ENCODE results near the gene ARSA.
A peak's percentile ranks its signal among the peaks of the same experiment; 100 is the strongest.

Gene ARSA

GRCh38 chr22:50581950-50582492 is 45.9 kb downstream of the ARSA start:
- Histone ChIP-seq H3K4me3 (ENCODE audit: low read length) (peak overlapping the region; percentile 88), H3K27me3 (ENCODE audit: insufficient read depth, low read length) (0 out of 2 replicates have a peak, but pooled peaks cover 4% of the 10 kb centered on the region), H3K27ac (ENCODE audit: low read depth, low read length) (peak overlapping the region; percentile 100), H3K9me3 (ENCODE audit: insufficient read depth, low read depth, low read length) (no peaks in the 10 kb centered on the region), H3K4me1 (ENCODE audit: insufficient read depth, low read length) (peaks cover 6% of the 10 kb centered on the region; the same call in 1 of the 2 replicates), H3K9ac (ENCODE audit: low read depth, low read length) (peak overlapping the region; percentile 93), H3K36me3 (ENCODE audit: insufficient read depth, low read length) (peaks cover 26% of the 10 kb centered on the region)
- 8% methylated on average over 39 of the region's 39 CpGs for WGBS

- peaks cover 6% of the 10 kb centered on the region; the same call in 1 of the 2 replicates for H3K4me1 ChIP-seq (ENCODE audit: insufficient read depth, low read length)
- peak overlapping the region; percentile 88 for H3K4me3 ChIP-seq (ENCODE audit: low read length)
- 0 out of 2 replicates have a peak, but pooled peaks cover 4% of the 10 kb centered on the region for H3K27me3 ChIP-seq (ENCODE audit: insufficient read depth, low read length)
- H3K36me3 ChIP-seq (ENCODE audit: insufficient read depth, low read length) = peaks cover 27% of the 10 kb centered on the region
- no peaks in the 10 kb centered on the region for H3K9me3 ChIP-seq (ENCODE audit: insufficient read depth, low read depth, low read length)
- H3K27ac ChIP-seq (ENCODE audit: low read depth, low read length) = no peak overlapping the region
- 93% methylated on average over 22 of the region's 22 CpGs for WGBS
- H3K9ac ChIP-seq (ENCODE audit: low read depth, low read length) = peak overlapping the region; percentile 93; the same call in 1 of the 2 replicates
These were observed 46.7 kb downstream of the ARSA start for GRCh38 chr22:50581031-50581949.

- Histone ChIP-seq H3K9me3 (ENCODE audit: insufficient read depth, low read depth, low read length) (no peaks in the 10 kb centered on the region), H3K4me1 (ENCODE audit: insufficient read depth, low read length) (peaks cover 6% of the 10 kb centered on the region; the same call in 1 of the 2 replicates), H3K27ac (ENCODE audit: low read depth, low read length) (no peak overlapping the region), H3K36me3 (ENCODE audit: insufficient read depth, low read length) (peaks cover 35% of the 10 kb centered on the region), H3K9ac (ENCODE audit: low read depth, low read length) (no peak overlapping the region), H3K27me3 (ENCODE audit: insufficient read depth, low read length) (no peaks in the 10 kb centered on the region), H3K4me3 (ENCODE audit: low read length) (no peak overlapping the region)
- 97% methylated on average over 3 of the region's 4 CpGs for WGBS
These were observed 48.2 kb downstream of the ARSA start for GRCh38 chr22:50579752-50580151.

- Histone ChIP-seq H3K27me3 (ENCODE audit: insufficient read depth, low read length) (no peaks in the 10 kb centered on the region), H3K9me3 (ENCODE audit: insufficient read depth, low read depth, low read length) (no peaks in the 10 kb centered on the region), H3K9ac (ENCODE audit: low read depth, low read length) (no peak overlapping the region), H3K4me1 (ENCODE audit: insufficient read depth, low read length) (peaks cover 2% of the 10 kb centered on the region; the same call in 1 of the 2 replicates), H3K36me3 (ENCODE audit: insufficient read depth, low read length) (peaks cover 41% of the 10 kb centered on the region), H3K4me3 (ENCODE audit: low read length) (no peak overlapping the region), H3K27ac (ENCODE audit: low read depth, low read length) (no peak overlapping the region)
- WGBS = 94% methylated on average over 8 of the region's 8 CpGs
These were observed 49.1 kb downstream of the ARSA start for GRCh38 chr22:50578776-50579310.

GRCh38 chr22:50577987-50578775 is 49.8 kb downstream of the ARSA start, which contains the start of gene CPT1B:
TSS of gene CPT1B (minus strand) at chr22:50578427. CDS start at chr22:50577915, 512 bp downstream.
- Histone ChIP-seq H3K4me3 (ENCODE audit: low read length) (no peak within 1 kb of the TSS), H3K27ac (ENCODE audit: low read depth, low read length) (no peak within 1 kb of the TSS), H3K27me3 (ENCODE audit: insufficient read depth, low read length) (no peaks in the 10 kb centered on the region), H3K9me3 (ENCODE audit: insufficient read depth, low read depth, low read length) (no peaks in the 10 kb centered on the region), H3K9ac (ENCODE audit: low read depth, low read length) (no peak within 1 kb of the TSS), H3K4me1 (ENCODE audit: insufficient read depth, low read length) (no peaks in the 10 kb centered on the region), H3K36me3 (ENCODE audit: insufficient read depth, low read length) (peaks cover 45% of the 10 kb centered on the region)
- WGBS = 94% methylated on average over 63 of the region's 63 CpGs

- Histone ChIP-seq H3K9ac (ENCODE audit: low read depth, low read length) (no peak overlapping the region), H3K9me3 (ENCODE audit: insufficient read depth, low read depth, low read length) (no peaks in the 10 kb centered on the region), H3K27me3 (ENCODE audit: insufficient read depth, low read length) (no peaks in the 10 kb centered on the region), H3K4me1 (ENCODE audit: insufficient read depth, low read length) (no peaks in the 10 kb centered on the region), H3K4me3 (ENCODE audit: low read length) (no peak overlapping the region), H3K36me3 (ENCODE audit: insufficient read depth, low read length) (peaks cover 48% of the 10 kb centered on the region), H3K27ac (ENCODE audit: low read depth, low read length) (no peak overlapping the region)
- WGBS = 96% methylated on average over 23 of the region's 23 CpGs
These were observed 50.3 kb downstream of the ARSA start for GRCh38 chr22:50577697-50577986.

GRCh38 chr22:50576806-50577696 is 50.9 kb downstream of the ARSA start:
- Histone ChIP-seq H3K4me3 (ENCODE audit: low read length) (no peak overlapping the region), H3K36me3 (ENCODE audit: insufficient read depth, low read length) (peaks cover 54% of the 10 kb centered on the region), H3K4me1 (ENCODE audit: insufficient read depth, low read length) (no peaks in the 10 kb centered on the region), H3K9ac (ENCODE audit: low read depth, low read length) (no peak overlapping the region), H3K27ac (ENCODE audit: low read depth, low read length) (no peak overlapping the region), H3K27me3 (ENCODE audit: insufficient read depth, low read length) (no peaks in the 10 kb centered on the region), H3K9me3 (ENCODE audit: insufficient read depth, low read depth, low read length) (no peaks in the 10 kb centered on the region)
- 93% methylated on average over 18 of the region's 18 CpGs for WGBS

- WGBS = 92% methylated on average over 5 of the region's 5 CpGs
- Histone ChIP-seq H3K4me3 (ENCODE audit: low read length) (no peak overlapping the region), H3K27me3 (ENCODE audit: insufficient read depth, low read length) (no peaks in the 10 kb centered on the region), H3K9ac (ENCODE audit: low read depth, low read length) (no peak overlapping the region), H3K4me1 (ENCODE audit: insufficient read depth, low read length) (no peaks in the 10 kb centered on the region), H3K9me3 (ENCODE audit: insufficient read depth, low read depth, low read length) (no peaks in the 10 kb centered on the region), H3K27ac (ENCODE audit: low read depth, low read length) (no peak overlapping the region), H3K36me3 (ENCODE audit: insufficient read depth, low read length) (peaks cover 61% of the 10 kb centered on the region)
These were observed 51.9 kb downstream of the ARSA start for GRCh38 chr22:50576070-50576469.

GRCh38 chr22:50575426-50575941 is 52.5 kb downstream of the ARSA start:
- H3K4me1 ChIP-seq (ENCODE audit: insufficient read depth, low read length) = no peaks in the 10 kb centered on the region
- no peak overlapping the region for H3K4me3 ChIP-seq (ENCODE audit: low read length)
- peaks cover 64% of the 10 kb centered on the region for H3K36me3 ChIP-seq (ENCODE audit: insufficient read depth, low read length)
- no peaks in the 10 kb centered on the region for H3K9me3 ChIP-seq (ENCODE audit: insufficient read depth, low read depth, low read length)
- no peak overlapping the region for H3K9ac ChIP-seq (ENCODE audit: low read depth, low read length)
- no peak overlapping the region for H3K27ac ChIP-seq (ENCODE audit: low read depth, low read length)
- WGBS = 93% methylated on average over 8 of the region's 8 CpGs
- no peaks in the 10 kb centered on the region for H3K27me3 ChIP-seq (ENCODE audit: insufficient read depth, low read length)
